ENCODE measurements around the gene C2. TPM values are rescaled to one million over a fixed set of nuclear protein-coding genes. Genes with fewer than 3 reads are reported as not detected.

The C2 gene
- total RNA-seq: 1 to 10 TPM in 1 of 2 experiments, under 1 TPM in 1; 0.97 to 1.0 TPM

GRCh38 chr6:31927242-31927862 is at the start of gene C2:
C2 (plus strand) TSS chr6:31927717; CDS start chr6:31927753, 36 bp downstream.
- Mint-ChIP-seq H3K27ac (no peak within 1 kb of the TSS), H3K27me3 (no peaks in the 10 kb centered on the region), H3K4me3 (no peak within 1 kb of the TSS), H3K9me3 (no peaks in the 10 kb centered on the region), H3K36me3 (no peaks in the 10 kb centered on the region), H3K4me1 (ENCODE audit: low read depth) (no peaks in the 10 kb centered on the region)
- no peak for DNase-seq
- CTCF ChIA-PET: no interaction called here
- intact Hi-C loops (cut with micrococcal nuclease): no loop called here
- POLR2A ChIA-PET: no interaction called here

- intact Hi-C loops (cut with micrococcal nuclease): no loop called here
- Mint-ChIP-seq H3K27ac (no peak overlapping the region), H3K36me3 (peaks cover 24% of the 10 kb centered on the region), H3K4me3 (no peak overlapping the region), H3K27me3 (no peaks in the 10 kb centered on the region), H3K9me3 (no peaks in the 10 kb centered on the region), H3K4me1 (ENCODE audit: low read depth) (no peaks in the 10 kb centered on the region)
- no peak for DNase-seq
- CTCF ChIA-PET: no interaction called here
- POLR2A ChIA-PET: no interaction called here
These were observed 49.3 kb upstream of the C2 start for GRCh38 chr6:31878222-31878621.

DNA sequence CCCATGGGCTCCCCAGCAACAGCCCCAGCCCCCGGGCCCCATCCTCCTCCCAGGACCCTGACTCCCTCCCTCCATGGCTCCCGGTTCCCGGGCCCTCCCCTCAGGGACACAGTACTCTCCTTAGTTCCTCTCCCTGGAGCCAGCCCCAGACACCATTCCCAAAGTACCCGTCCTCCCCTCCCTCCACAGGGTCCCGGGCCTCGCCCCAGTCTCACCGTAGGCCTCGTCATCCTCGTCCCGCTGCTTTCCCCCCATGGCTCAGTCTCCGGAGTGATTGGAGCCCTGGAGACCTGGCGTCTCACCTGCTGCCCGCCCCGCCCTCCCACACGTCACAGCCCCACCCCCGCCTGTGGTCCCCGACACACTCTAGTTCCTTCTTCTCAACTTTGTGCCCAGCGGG is 48.8 kb upstream of the C2 start, which contains the start of gene SLC44A4:
SLC44A4 (minus strand) TSS at position 272 of the 400 bp plus-strand sequence; CDS start at position 255, 17 bp downstream.
- no peaks in the 10 kb centered on the region for H3K27me3 Mint-ChIP-seq
- no peak within 1 kb of the TSS for H3K4me3 Mint-ChIP-seq
- intact Hi-C loops (cut with micrococcal nuclease): no loop called here
- H3K9me3 Mint-ChIP-seq: no peaks in the 10 kb centered on the region
- no peak for DNase-seq
- CTCF ChIA-PET: no interaction called here
- H3K4me1 Mint-ChIP-seq (ENCODE audit: low read depth): no peaks in the 10 kb centered on the region
- no peak within 1 kb of the TSS for H3K27ac Mint-ChIP-seq
- POLR2A ChIA-PET: no interaction called here
- H3K36me3 Mint-ChIP-seq: peaks cover 26% of the 10 kb centered on the region

DNA sequence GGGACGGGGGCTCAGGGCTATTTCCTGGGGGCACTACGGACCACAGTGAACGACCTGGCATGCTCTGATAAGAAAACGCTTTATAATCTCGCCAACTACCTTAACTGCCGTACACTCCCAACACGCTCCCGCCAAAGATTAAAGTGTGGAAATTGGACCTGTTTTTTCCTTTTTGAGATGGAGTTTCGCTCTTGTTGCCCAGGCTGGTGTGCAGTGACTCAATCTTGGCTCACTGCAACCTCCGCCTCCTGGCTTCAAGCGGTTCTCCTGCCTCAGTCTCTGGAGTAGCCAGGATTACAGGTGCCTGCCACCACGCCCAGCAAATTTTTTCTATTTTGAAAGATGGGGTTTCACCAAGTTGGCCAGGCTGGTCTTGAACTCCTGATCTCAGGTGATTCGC is 48.4 kb upstream of the C2 start:
- ChIA-PET CTCF (no interaction called here), POLR2A (no interaction called here)
- intact Hi-C loops (cut with micrococcal nuclease): no loop called here
- no peak overlapping the region for H3K4me3 Mint-ChIP-seq
- DNase-seq: no peak
- H3K27ac Mint-ChIP-seq: no peak overlapping the region
- H3K4me1 Mint-ChIP-seq (ENCODE audit: low read depth): no peaks in the 10 kb centered on the region
- H3K36me3 Mint-ChIP-seq: peaks cover 29% of the 10 kb centered on the region
- no peaks in the 10 kb centered on the region for H3K27me3 Mint-ChIP-seq
- no peaks in the 10 kb centered on the region for H3K9me3 Mint-ChIP-seq

GRCh38 chr6:31879901-31880300 is 47.6 kb upstream of the C2 start:
- peaks cover 31% of the 10 kb centered on the region for H3K36me3 Mint-ChIP-seq
- intact Hi-C loops (cut with micrococcal nuclease): no loop called here
- DNase-seq: no peak
- no peaks in the 10 kb centered on the region for H3K4me1 Mint-ChIP-seq (ENCODE audit: low read depth)
- no peaks in the 10 kb centered on the region for H3K27me3 Mint-ChIP-seq
- no peak overlapping the region for H3K27ac Mint-ChIP-seq
- CTCF ChIA-PET: no interaction called here
- H3K4me3 Mint-ChIP-seq: no peak overlapping the region
- POLR2A ChIA-PET: no interaction called here
- no peaks in the 10 kb centered on the region for H3K9me3 Mint-ChIP-seq

DNA sequence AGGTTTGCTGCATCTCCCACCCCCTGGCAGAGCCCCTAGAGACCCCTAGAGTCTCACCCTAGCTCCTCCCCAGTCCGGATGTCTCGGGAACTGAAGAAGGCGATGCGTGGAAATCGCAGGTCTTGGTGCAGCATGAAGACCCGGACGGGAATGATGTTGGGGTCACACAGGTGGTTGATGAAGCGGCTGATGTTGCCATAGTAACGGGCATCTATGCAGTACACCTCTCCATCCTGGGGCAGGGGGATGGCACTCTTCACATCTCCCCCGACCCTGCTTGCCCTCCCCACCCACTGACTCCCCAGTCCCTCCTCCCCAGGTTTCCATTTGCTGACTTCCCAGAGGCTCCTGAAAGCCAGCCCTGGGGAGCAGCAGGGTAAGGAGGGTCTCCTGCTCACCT is 46.9 kb upstream of the C2 start:
- H3K4me1 Mint-ChIP-seq (ENCODE audit: low read depth): no peaks in the 10 kb centered on the region
- H3K9me3 Mint-ChIP-seq: no peaks in the 10 kb centered on the region
- ChIA-PET POLR2A (no interaction called here), CTCF (no interaction called here)
- intact Hi-C loops (cut with micrococcal nuclease): no loop called here
- no peak overlapping the region for H3K27ac Mint-ChIP-seq
- peaks cover 35% of the 10 kb centered on the region for H3K36me3 Mint-ChIP-seq
- DNase-seq: no peak
- H3K4me3 Mint-ChIP-seq: no peak overlapping the region
- no peaks in the 10 kb centered on the region for H3K27me3 Mint-ChIP-seq

GRCh38 chr6:31881136-31881859 is 46.2 kb upstream of the C2 start:
- ChIA-PET CTCF (interaction anchor here (1.7 kb wide), 1 partner anchor 112 kb away, joined by 4 read pairs; no protein-coding TSS in a partner anchor), POLR2A (no interaction called here)
- H3K4me3 Mint-ChIP-seq: no peak overlapping the region
- H3K36me3 Mint-ChIP-seq: peaks cover 40% of the 10 kb centered on the region
- no peaks in the 10 kb centered on the region for H3K27me3 Mint-ChIP-seq
- no peak for DNase-seq
- intact Hi-C loops (cut with micrococcal nuclease): no loop called here
- no peaks in the 10 kb centered on the region for H3K4me1 Mint-ChIP-seq (ENCODE audit: low read depth)
- H3K9me3 Mint-ChIP-seq: no peaks in the 10 kb centered on the region
- H3K27ac Mint-ChIP-seq: no peak overlapping the region

GRCh38 chr6:31882344-31882743 is 45.2 kb upstream of the C2 start:
- no peak overlapping the region for H3K4me3 Mint-ChIP-seq
- H3K27ac Mint-ChIP-seq: no peak overlapping the region
- ChIA-PET CTCF (interaction anchor here (1.7 kb wide), 1 partner anchor 113 kb away, joined by 4 read pairs; no protein-coding TSS in a partner anchor), POLR2A (no interaction called here)
- no peaks in the 10 kb centered on the region for H3K9me3 Mint-ChIP-seq
- H3K4me1 Mint-ChIP-seq (ENCODE audit: low read depth): no peaks in the 10 kb centered on the region
- no peaks in the 10 kb centered on the region for H3K27me3 Mint-ChIP-seq
- H3K36me3 Mint-ChIP-seq: peaks cover 41% of the 10 kb centered on the region
- intact Hi-C loops (cut with micrococcal nuclease): no loop called here
- no peak for DNase-seq

DNA sequence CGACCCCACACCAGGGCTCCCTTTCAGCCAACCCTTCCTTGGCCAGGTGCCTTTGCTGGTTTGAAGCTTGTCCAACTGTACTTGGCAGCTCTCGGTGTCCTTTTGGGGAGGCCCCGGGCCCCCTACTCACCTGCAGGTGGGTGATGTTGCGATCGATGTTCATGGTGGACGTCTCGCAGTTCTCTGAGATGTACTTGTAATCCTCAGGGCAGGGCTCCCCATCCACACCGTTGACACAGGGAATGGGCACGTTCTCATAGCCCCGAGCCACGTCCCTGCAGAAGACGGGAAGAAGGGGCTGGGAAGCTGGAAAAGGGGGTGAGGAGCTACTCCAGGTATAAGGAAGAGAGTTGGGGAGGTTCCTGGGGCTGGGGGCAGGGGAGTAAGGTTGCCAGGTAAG is 43.8 kb upstream of the C2 start:
- H3K36me3 Mint-ChIP-seq: peaks cover 43% of the 10 kb centered on the region
- no peak overlapping the region for H3K4me3 Mint-ChIP-seq
- POLR2A ChIA-PET: interaction anchor here (0.6 kb wide), 1 partner anchor 39 kb away, joined by 3 read pairs; no protein-coding TSS in a partner anchor
- H3K27me3 Mint-ChIP-seq: no peaks in the 10 kb centered on the region
- intact Hi-C loops (cut with micrococcal nuclease): no loop called here
- CTCF ChIA-PET: no interaction called here
- H3K4me1 Mint-ChIP-seq (ENCODE audit: low read depth): no peaks in the 10 kb centered on the region
- H3K27ac Mint-ChIP-seq: no peak overlapping the region
- DNase-seq: no peak
- H3K9me3 Mint-ChIP-seq: no peaks in the 10 kb centered on the region

DNA sequence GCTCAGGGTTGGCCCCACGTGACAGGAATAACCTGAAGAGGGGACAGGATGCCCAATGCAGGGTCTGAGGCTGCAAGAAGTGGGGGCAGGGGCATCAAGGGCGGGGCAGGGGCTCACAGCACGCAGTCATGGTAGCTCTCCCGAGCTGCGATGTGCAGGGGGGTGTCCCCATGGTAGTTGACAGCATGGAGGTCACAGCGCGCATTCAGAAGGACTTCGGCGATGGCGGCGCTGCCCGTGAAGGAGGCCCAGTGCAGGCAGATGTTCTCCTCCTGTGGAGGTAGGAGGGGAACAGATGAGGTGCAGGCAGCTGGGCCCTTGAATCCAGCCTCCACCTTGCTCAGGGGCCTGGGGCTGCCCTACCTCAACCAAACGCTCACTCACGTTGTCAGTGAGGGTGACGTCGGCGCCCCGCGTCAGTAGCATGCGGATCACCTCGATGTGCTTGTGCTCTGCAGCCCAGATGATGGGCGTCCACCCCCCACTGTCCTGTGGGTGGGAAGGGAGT is 42.9 kb upstream of the C2 start:
- ChIA-PET CTCF (no interaction called here), POLR2A (no interaction called here)
- H3K4me3 Mint-ChIP-seq: no peak overlapping the region
- no peaks in the 10 kb centered on the region for H3K9me3 Mint-ChIP-seq
- DNase-seq: no peak
- no peaks in the 10 kb centered on the region for H3K4me1 Mint-ChIP-seq (ENCODE audit: low read depth)
- peaks cover 44% of the 10 kb centered on the region for H3K36me3 Mint-ChIP-seq
- intact Hi-C loops (cut with micrococcal nuclease): no loop called here
- H3K27ac Mint-ChIP-seq: no peak overlapping the region
- H3K27me3 Mint-ChIP-seq: no peaks in the 10 kb centered on the region

DNA sequence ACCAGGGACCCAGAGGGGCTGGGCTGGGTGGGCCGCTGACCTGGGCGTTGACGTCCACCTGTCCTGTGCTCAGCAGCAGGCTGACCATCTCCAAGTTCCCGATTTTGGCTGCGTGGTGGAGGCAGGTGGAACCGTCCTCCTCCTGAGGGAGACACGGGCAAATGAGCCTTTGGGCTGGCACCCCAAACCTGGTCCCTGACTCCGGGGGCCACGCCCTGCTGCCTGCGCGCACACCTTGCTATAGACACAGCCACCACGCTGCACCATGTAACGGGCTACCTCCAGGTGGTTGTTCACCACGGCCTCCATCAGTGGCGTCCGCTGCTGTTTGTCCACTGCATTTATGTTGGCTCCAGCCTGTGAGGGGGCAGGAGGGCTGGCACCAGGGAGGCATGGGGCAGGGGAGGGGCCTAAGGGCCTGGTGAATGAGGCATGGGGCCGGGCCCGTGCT is 41.0 kb upstream of the C2 start:
- H3K4me3 Mint-ChIP-seq: no peak overlapping the region
- no peaks in the 10 kb centered on the region for H3K27me3 Mint-ChIP-seq
- ChIA-PET POLR2A (no interaction called here), CTCF (no interaction called here)
- H3K36me3 Mint-ChIP-seq: peaks cover 41% of the 10 kb centered on the region
- intact Hi-C loops (cut with micrococcal nuclease): no loop called here
- H3K9me3 Mint-ChIP-seq: no peaks in the 10 kb centered on the region
- no peak for DNase-seq
- no peaks in the 10 kb centered on the region for H3K4me1 Mint-ChIP-seq (ENCODE audit: low read depth)
- H3K27ac Mint-ChIP-seq: no peak overlapping the region

- POLR2A ChIA-PET: interaction anchor here (0.5 to 1.1 kb wide), 3 partner anchors 49 to 71 kb away, joined by 3 read pairs; no protein-coding TSS in a partner anchor
- DNase-seq: no peak
- Mint-ChIP-seq H3K9me3 (no peaks in the 10 kb centered on the region), H3K27ac (no peak overlapping the region), H3K27me3 (no peaks in the 10 kb centered on the region), H3K36me3 (peaks cover 42% of the 10 kb centered on the region), H3K4me1 (ENCODE audit: low read depth) (no peaks in the 10 kb centered on the region), H3K4me3 (no peak overlapping the region)
- CTCF ChIA-PET: no interaction called here
- intact Hi-C loops (cut with micrococcal nuclease): no loop called here
These were observed 40.1 kb upstream of the C2 start for GRCh38 chr6:31887173-31888007.

Measured in activated CD4-positive, alpha-beta memory T cell treated with anti-CD3 and anti-CD28 coated beads for 36 hours (primary cell).